ENCODE results near the gene PSMB1.
A peak's percentile ranks its signal among the peaks of the same experiment; 100 is the strongest.

PSMB1 gene

DNA sequence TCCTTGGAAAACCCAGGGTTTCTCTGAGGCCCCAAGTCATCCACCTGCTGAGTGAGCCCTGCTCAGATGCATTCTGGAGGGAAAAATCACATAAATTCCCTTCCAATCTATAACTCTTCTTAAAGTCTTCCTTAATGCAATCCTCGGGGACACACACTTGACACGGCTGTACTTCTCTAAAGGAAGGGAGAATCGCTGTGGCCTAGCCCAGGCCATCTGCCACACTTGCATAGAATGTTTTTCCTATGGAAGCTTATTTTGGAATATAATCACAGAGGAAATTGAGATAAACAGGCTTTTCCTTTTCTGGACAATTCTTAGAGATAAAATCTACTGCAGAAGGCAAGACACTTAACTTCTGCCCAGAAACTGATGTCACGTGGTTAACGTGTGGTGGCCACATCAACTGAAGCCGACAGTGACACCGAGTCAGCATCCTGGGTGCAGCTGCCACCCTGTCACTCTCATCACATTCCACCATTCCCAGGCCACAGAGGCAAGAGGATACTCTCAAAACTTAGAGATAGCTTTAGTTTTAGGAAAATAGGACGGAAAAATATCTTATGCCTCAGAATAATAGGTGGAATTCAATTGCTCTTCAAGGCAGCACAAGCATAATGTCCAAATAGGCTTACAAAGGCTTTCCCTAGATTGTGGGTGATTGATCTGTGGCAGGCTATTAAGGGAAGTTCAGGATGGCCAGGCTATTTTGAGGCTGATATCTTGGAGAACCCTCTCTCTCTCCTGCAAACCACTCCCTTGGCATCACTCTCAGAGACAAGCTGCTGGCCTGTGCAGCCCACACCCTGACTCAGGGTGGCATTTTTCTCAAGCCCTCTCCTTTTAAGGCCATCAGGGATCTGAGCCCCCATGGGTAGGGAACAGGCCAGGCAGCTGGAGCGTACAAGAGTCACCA, 29.6 kb downstream of the PSMB1 start:
- TF ChIP-seq, protein P1, sequence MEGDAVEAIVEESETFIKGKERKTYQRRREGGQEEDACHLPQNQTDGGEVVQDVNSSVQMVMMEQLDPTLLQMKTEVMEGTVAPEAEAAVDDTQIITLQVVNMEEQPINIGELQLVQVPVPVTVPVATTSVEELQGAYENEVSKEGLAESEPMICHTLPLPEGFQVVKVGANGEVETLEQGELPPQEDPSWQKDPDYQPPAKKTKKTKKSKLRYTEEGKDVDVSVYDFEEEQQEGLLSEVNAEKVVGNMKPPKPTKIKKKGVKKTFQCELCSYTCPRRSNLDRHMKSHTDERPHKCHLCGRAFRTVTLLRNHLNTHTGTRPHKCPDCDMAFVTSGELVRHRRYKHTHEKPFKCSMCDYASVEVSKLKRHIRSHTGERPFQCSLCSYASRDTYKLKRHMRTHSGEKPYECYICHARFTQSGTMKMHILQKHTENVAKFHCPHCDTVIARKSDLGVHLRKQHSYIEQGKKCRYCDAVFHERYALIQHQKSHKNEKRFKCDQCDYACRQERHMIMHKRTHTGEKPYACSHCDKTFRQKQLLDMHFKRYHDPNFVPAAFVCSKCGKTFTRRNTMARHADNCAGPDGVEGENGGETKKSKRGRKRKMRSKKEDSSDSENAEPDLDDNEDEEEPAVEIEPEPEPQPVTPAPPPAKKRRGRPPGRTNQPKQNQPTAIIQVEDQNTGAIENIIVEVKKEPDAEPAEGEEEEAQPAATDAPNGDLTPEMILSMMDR (IDR thresholded peaks at IDR 0.05): no peak
- Mint-ChIP-seq H3K27ac (no peak overlapping the region), H3K4me3 (no peak overlapping the region), H3K36me3 (ENCODE audit: low read depth) (peaks cover 14% of the 10 kb centered on the region), H3K4me1 (peaks cover 11% of the 10 kb centered on the region), H3K9me3 (peaks cover 27% of the 10 kb centered on the region), H3K27me3 (ENCODE audit: low read depth, poor library complexity) (no peaks in the 10 kb centered on the region)
- DNase-seq: no peak

- Mint-ChIP-seq H3K27me3 (ENCODE audit: low read depth, poor library complexity) (no peaks in the 10 kb centered on the region), H3K4me3 (no peak overlapping the region), H3K27ac (no peak overlapping the region), H3K36me3 (ENCODE audit: low read depth) (peaks cover 14% of the 10 kb centered on the region), H3K9me3 (peaks cover 35% of the 10 kb centered on the region), H3K4me1 (peaks cover 11% of the 10 kb centered on the region)
- peak; percentile 47 for DNase-seq
- TF ChIP-seq, protein P1 (IDR thresholded peaks at IDR 0.05): peak; percentile 46
Measured at GRCh38 chr6:170522565-170523183, 30.4 kb downstream of the PSMB1 start.

GRCh38 chr6:170516783-170517616, 36.1 kb downstream of the PSMB1 start:
- Mint-ChIP-seq H3K9me3 (peaks cover 76% of the 10 kb centered on the region), H3K4me3 (no peak overlapping the region), H3K36me3 (ENCODE audit: low read depth) (peaks cover 37% of the 10 kb centered on the region), H3K4me1 (no peaks in the 10 kb centered on the region), H3K27ac (no peak overlapping the region), H3K27me3 (ENCODE audit: low read depth, poor library complexity) (peaks cover 3% of the 10 kb centered on the region)
- TF ChIP-seq, protein P1 (IDR thresholded peaks at IDR 0.05): peak; percentile 76
- DNase-seq: peak; percentile 34

GRCh38 chr6:170514908-170515307, 38.2 kb downstream of the PSMB1 start:
- peaks cover 24% of the 10 kb centered on the region for H3K36me3 Mint-ChIP-seq (ENCODE audit: low read depth)
- no peak overlapping the region for H3K4me3 Mint-ChIP-seq
- peaks cover 3% of the 10 kb centered on the region for H3K27me3 Mint-ChIP-seq (ENCODE audit: low read depth, poor library complexity)
- no peak overlapping the region for H3K27ac Mint-ChIP-seq
- peaks cover 62% of the 10 kb centered on the region for H3K9me3 Mint-ChIP-seq
- TF ChIP-seq, protein P1 (IDR thresholded peaks at IDR 0.05): no peak
- no peak for DNase-seq
- H3K4me1 Mint-ChIP-seq: peaks cover 5% of the 10 kb centered on the region

- Mint-ChIP-seq H3K27me3 (ENCODE audit: low read depth, poor library complexity) (peaks cover 3% of the 10 kb centered on the region), H3K9me3 (peaks cover 37% of the 10 kb centered on the region), H3K4me1 (peaks cover 5% of the 10 kb centered on the region), H3K27ac (no peak overlapping the region), H3K4me3 (no peak overlapping the region), H3K36me3 (ENCODE audit: low read depth) (peaks cover 23% of the 10 kb centered on the region)
- TF ChIP-seq, protein P1 (IDR thresholded peaks at IDR 0.05): no peak
- no peak for DNase-seq
Measured at GRCh38 chr6:170512249-170512648, 40.9 kb downstream of the PSMB1 start.

Data from nephron progenitor cell (in vitro differentiated cells).